GM12878 (cell line): ENCODE data around the gene MYL6B. TPM values are rescaled to one million over a fixed set of nuclear protein-coding genes. Genes with fewer than 3 reads are reported as not detected.

ENCODE experiments used
- ATAC-seq: fragments of 200-7000 bp; cut with Tn5 transposase; 3 replicates; pipeline ENCODE4 v1.9.1; 2020; ENCODE audit warnings: mild to moderate bottlenecking, moderate library complexity
- BruUV-seq: library from RNA; stranded (reverse); fragments of 400-500 nt; replicated peaks from 2 replicates; lab custom pipeline; 2021; lab: Mats Ljungman, UMichigan
- CTCF ChIA-PET: fragments of 300-600 bp; sonication (Branson Sonifier 250); formaldehyde crosslinking; extraction: SDS; loops from one replicate; lab custom pipeline; 2021; ENCODE audit warnings: inconsistent platforms; lab: Yijun Ruan, JAX
- POLR2A ChIA-PET: fragments of 350-600 bp; formaldehyde crosslinking; extraction: SDS; loops from one replicate; lab custom pipeline; 2021; ENCODE audit warnings: inconsistent platforms; lab: Charles Lee
- RAD21 ChIA-PET: fragments of 300-600 bp; sonication (Branson Sonifier 250); formaldehyde crosslinking; loops from one replicate; lab custom pipeline; 2023; ENCODE audit warnings: antibody characterized with exemption; ENCODE audit not compliant: unreplicated experiment; lab: Charles Lee
- SMC1A ChIA-PET: fragments of 300-600 bp; sonication (Branson Sonifier 250); formaldehyde crosslinking; loops from one replicate; lab custom pipeline; 2023; ENCODE audit not compliant: unreplicated experiment, uncharacterized antibody; lab: Charles Lee
- DNase-seq: peaks from one replicate; pipeline ENCODE4 v3.0.0-alpha.2; 2011; ENCODE audit warnings: low read depth, low spot score
- FAIRE-seq: peaks from 3 replicates; lab custom pipeline; 2011; peaks lifted over from hg19 to GRCh38; lab: Jason Lieb, UNC
- H2AFZ ChIP-seq: 2 replicates; pipeline ENCODE4 v1.6.0; 2011; ENCODE audit warnings: low read depth, low read length, control low read depth; ENCODE audit not compliant: control insufficient read depth
- H3K27ac ChIP-seq: 2 replicates; pipeline ENCODE4 v1.5.1; 2011; ENCODE audit warnings: control low read depth; ENCODE audit not compliant: control insufficient read depth, insufficient read depth
- H3K27me3 ChIP-seq, 2 experiments: replicated peaks in 1 of 2; 2 replicates each; pipeline versions ENCODE4 v1.6.0 to v1.6.1; 2011; ENCODE audit warnings: low read length in 1 of 2; ENCODE audit not compliant: control insufficient read depth in 2 of 2, insufficient read depth in 2 of 2
- H3K36me3 ChIP-seq, 2 experiments: 2 replicates each; pipeline ENCODE4 v1.5.1; 2011; ENCODE audit warnings: low read length in 1 of 2; ENCODE audit not compliant: control insufficient read depth in 2 of 2, insufficient read depth in 2 of 2
- H3K4me1 ChIP-seq: 2 replicates; pipeline ENCODE4 v1.6.1; 2011; ENCODE audit warnings: mild to moderate bottlenecking, low read length, moderate library complexity, mixed read lengths; ENCODE audit not compliant: control insufficient read depth, insufficient read depth
- H3K4me2 ChIP-seq: 2 replicates; pipeline ENCODE4 v1.6.0; 2011; ENCODE audit warnings: control low read depth; ENCODE audit not compliant: control insufficient read depth, insufficient read depth
- H3K4me3 ChIP-seq: fragments of 200-600 bp; sonication (generic); 2 replicates; pipeline ENCODE4 v1.5.1; 2016
- H3K79me2 ChIP-seq: 2 replicates; pipeline ENCODE4 v1.6.0; 2011; ENCODE audit warnings: low read length; ENCODE audit not compliant: control insufficient read depth, insufficient read depth
- H3K9ac ChIP-seq: 2 replicates; pipeline ENCODE4 v1.8.0; 2011; ENCODE audit warnings: low read length, control low read depth, mixed read lengths; ENCODE audit not compliant: control insufficient read depth, insufficient read depth
- H3K9me3 ChIP-seq: replicated peaks from 3 replicates; pipeline ENCODE4 v1.5.1; 2011; ENCODE audit warnings: mild to moderate bottlenecking, low read length; ENCODE audit not compliant: control insufficient read depth, insufficient read depth
- H4K20me1 ChIP-seq: 2 replicates; pipeline ENCODE4 v1.6.0; 2011; ENCODE audit not compliant: control insufficient read depth, insufficient read depth
- ATF7 ChIP-seq: fragments of 450-650 bp; IDR thresholded peaks from 2 replicates; pipeline ENCODE4 v1.6.1; 2016; ENCODE audit warnings: low read depth, mild to moderate bottlenecking
- BHLHE40 ChIP-seq, 2 experiments: fragments of 450-650 bp in 1 of 2; IDR thresholded peaks; 2 replicates each; pipeline ENCODE4 v1.6.1; 2011 to 2017; ENCODE audit warnings: low read depth in 2 of 2, borderline replicate concordance in 1 of 2, improper control_type of control experiment in 1 of 2, low read length in 1 of 2, mild to moderate bottlenecking in 1 of 2
- BMI1 ChIP-seq: fragments of 450-650 bp; IDR thresholded peaks from 2 replicates; pipeline ENCODE4 v1.6.1; 2016; ENCODE audit warnings: mild to moderate bottlenecking, moderate library complexity, borderline replicate concordance
- ESRRA ChIP-seq: IDR thresholded peaks from 2 replicates; pipeline ENCODE4 v1.6.1; 2012; ENCODE audit warnings: mild to moderate bottlenecking, low read length, improper control_type of control experiment
- NBN ChIP-seq: fragments of 450-650 bp; IDR thresholded peaks from 2 replicates; pipeline ENCODE4 v1.6.1; 2016
- PAX5 ChIP-seq: IDR thresholded peaks from 2 replicates; pipeline ENCODE4 v1.6.1; 2011; ENCODE audit warnings: low read depth, low read length, borderline replicate concordance
- PAX8 ChIP-seq: fragments of 450-650 bp; IDR thresholded peaks from 2 replicates; pipeline ENCODE4 v1.6.1; 2017; ENCODE audit warnings: mild to moderate bottlenecking, moderate library complexity
- RAD21 ChIP-seq: IDR thresholded peaks from 2 replicates; pipeline ENCODE4 v1.6.1; 2011; ENCODE audit warnings: mild to moderate bottlenecking, low read depth, low read length, moderate library complexity; ENCODE audit not compliant: insufficient read depth
- RB1 ChIP-seq: fragments of 450-650 bp; formaldehyde crosslinking; IDR thresholded peaks from 2 replicates; pipeline ENCODE4 v1.6.1; 2017; ENCODE audit warnings: mild to moderate bottlenecking, borderline replicate concordance
- TAF1 ChIP-seq: IDR thresholded peaks from 2 replicates; pipeline ENCODE4 v1.6.1; 2011; ENCODE audit warnings: mild to moderate bottlenecking, low read depth, low read length, borderline replicate concordance
- ZNF384 ChIP-seq: IDR thresholded peaks from 2 replicates; pipeline ENCODE4 v1.6.1; 2012; ENCODE audit warnings: low read depth, mild to moderate bottlenecking, low read length, improper control_type of control experiment, borderline replicate concordance
- WGBS: methylation state at CpG from one replicate; pipeline ENCODE4 v1.1.6; 2016; ENCODE audit warnings: low lambda C conversion rate; ENCODE audit not compliant: insufficient replicate concordance, insufficient coverage; ENCODE audit errors: missing lambda C conversion rate; 5-methylcytosine and 5-hydroxymethylcytosine counted together
- in situ Hi-C: fragments of 300-500 bp; cut with MboI; formaldehyde crosslinking; loops from 9 replicates; pipeline ENCODE4 v1.14.3; 2018; ENCODE audit warnings: mixed read lengths
- intact Hi-C: fragments of 100-400 bp; cut with micrococcal nuclease; formaldehyde crosslinking; loops from one replicate; pipeline ENCODE4 v1.14.2; 2022; ENCODE audit not compliant: unreplicated experiment
- polyA plus RNA-seq, 11 experiments: library from polyadenylated mRNA; depleted of rRNA in 4 of 11; unstranded in 6 of 11; stranded (reverse) in 5 of 11; fragments of >200 nt; fragmentation: Nextera tagmentation in 4 of 11; fragmentation: Illumina TruSeq in 1 of 11; extraction: Ambion mirVana in 4 of 11; extraction: Trizol in 1 of 11; gene quantifications; 1 replicate in 1 of 11; 2 replicates in 10 of 11; pipeline versions ENCODE4 v1.2.1 to v1.2.3, GENCODE V29; 2011 to 2016; ENCODE audit warnings: inconsistent platforms in 2 of 11, missing spikeins in 2 of 11, low read depth in 1 of 11
- total RNA-seq, 4 experiments: library from RNA; depleted of rRNA in 3 of 4; stranded (reverse); fragments of >200 nt in 3 of 4; fragmentation: Illumina TruSeq in 1 of 4; extraction: Trizol in 1 of 4; gene quantifications; 2 replicates each; pipeline versions ENCODE4 v1.2.1 to v1.2.3, GENCODE V29; 2013 to 2021
- TF ChIP-seq, protein P1 (sequence below): IDR thresholded peaks from 2 replicates; pipeline ENCODE4 v1.6.1; 2012; ENCODE audit warnings: low read depth, low read length, improper control_type of control experiment
- TF ChIP-seq, protein P2 (sequence below): IDR thresholded peaks from 2 replicates; pipeline ENCODE4 v1.6.1; 2011; ENCODE audit warnings: mild to moderate bottlenecking, low read depth, low read length, moderate library complexity; ENCODE audit not compliant: insufficient replicate concordance
- TF ChIP-seq, protein P3 (sequence below): fragments of 450-650 bp; IDR thresholded peaks from 2 replicates; pipeline ENCODE4 v1.6.1; 2017; ENCODE audit warnings: borderline replicate concordance
- TF ChIP-seq, protein P4 (sequence below): fragments of 450-650 bp; IDR thresholded peaks from 2 replicates; pipeline ENCODE4 v1.6.1; 2017; ENCODE audit warnings: low read depth, mild to moderate bottlenecking, moderate library complexity

Gene MYL6B
- total and polyA plus RNA-seq, 10 of the 15 experiments (the other 5 are each of a cell fraction or from before 2014, with no cell fraction given) = 75.5 to 153 (median 114) TPM

DNA sequence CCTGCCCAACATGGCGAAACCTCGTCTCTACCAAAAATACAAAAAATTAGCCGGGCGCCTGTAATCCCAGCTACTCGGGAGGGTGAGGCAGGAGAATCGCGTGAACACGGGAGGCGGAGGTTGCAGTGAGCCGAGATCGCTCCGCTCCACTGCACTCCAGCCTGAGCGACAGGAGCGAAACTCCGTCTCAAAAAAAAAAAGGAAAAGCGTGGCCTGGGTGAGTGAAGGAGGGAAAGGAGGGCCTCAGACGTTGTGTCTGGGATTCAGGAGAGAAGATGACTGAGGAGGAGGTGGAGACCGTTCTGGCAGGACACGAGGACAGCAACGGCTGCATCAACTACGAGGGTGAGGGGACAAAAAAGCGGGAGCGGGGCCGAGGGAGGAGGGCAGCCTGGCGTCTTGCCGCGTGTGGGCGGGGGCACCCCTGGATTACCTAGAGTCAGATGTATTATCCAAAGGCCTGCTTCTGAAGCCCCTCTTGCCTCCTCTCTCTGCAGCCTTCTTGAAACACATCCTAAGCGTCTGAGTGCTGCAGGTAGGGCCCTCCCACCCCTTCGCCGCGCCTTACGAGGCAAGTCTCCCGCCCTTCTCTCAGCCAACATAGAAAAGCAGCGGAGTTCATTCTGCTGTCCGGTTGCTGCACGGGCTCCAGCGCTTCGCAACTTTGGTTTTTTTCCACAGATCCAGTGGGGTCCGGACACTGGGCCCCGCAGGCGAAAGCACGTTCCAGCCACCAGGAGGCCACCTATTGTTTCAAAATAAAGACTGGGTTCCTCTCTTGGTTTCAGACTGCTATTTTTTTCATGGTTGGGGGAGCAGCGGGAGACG lies 5.0 kb downstream of the MYL6B start:
- peaks cover 27% of the 10 kb centered on the region for H3K4me1 ChIP-seq
- no peaks in the 10 kb centered on the region for H4K20me1 ChIP-seq
- H2AFZ ChIP-seq = peak overlapping the region; percentile 71
- FAIRE-seq (peak; percentile 27), DNase-seq (no peak), ATAC-seq (peak; percentile 67)
- intact Hi-C loops (loop anchor here (1.0 to 2.0 kb wide), 2 partner anchors 31 kb away; partner anchors contain the start of gene SMARCC2), in situ Hi-C loops (no loop called here)
- peak overlapping the region; percentile 81 for H3K9ac ChIP-seq
- H3K79me2 ChIP-seq = peaks cover 48% of the 10 kb centered on the region
- TSS peak; percentile 32 for BruUV-seq
- ChIA-PET POLR2A (interaction anchor here (0.6 to 2.4 kb wide), 8 partner anchors 13 to 232 kb away, joined by 3 to 19 read pairs (median 4); partner anchors contain the start of genes ESYT1, PA2G4, RAB5B and RNF41), SMC1A (interaction anchor here (0.7 to 2.4 kb wide), 4 partner anchors 30 to 125 kb away, joined by 3 to 12 read pairs (median 6); partner anchors contain the start of gene ESYT1), RAD21 (interaction anchor here (0.9 to 2.8 kb wide), 5 partner anchors 27 to 64 kb away, joined by 3 to 18 read pairs (median 4); partner anchors contain the start of genes ESYT1 and RNF41), CTCF (interaction anchor here (1.0 to 3.6 kb wide), 6 partner anchors 29 to 217 kb away, joined by 4 to 13 read pairs (median 8); partner anchors contain the start of genes ESYT1, PA2G4 and SMARCC2)
- H3K4me2 ChIP-seq = peak overlapping the region; percentile 91
- WGBS = 1% methylated on average over 33 of the region's 45 CpGs
- no peaks in the 10 kb centered on the region for H3K9me3 ChIP-seq
- no peaks in the 10 kb centered on the region for H3K27me3 ChIP-seq
- peak overlapping the region; percentile 85 for H3K27ac ChIP-seq
- H3K36me3 ChIP-seq = peaks cover 20 to 24% of the 10 kb centered on the region in 2 experiments
- H3K4me3 ChIP-seq = peak overlapping the region; percentile 87
- 0 out of 2 replicates have a peak, but pooled peaks have one; percentile 0 for TF ChIP-seq ATF7
- TF ChIP-seq TAF1 = peak; percentile 84; the same call in 1 of the 2 replicates
- TF ChIP-seq, protein P1, sequence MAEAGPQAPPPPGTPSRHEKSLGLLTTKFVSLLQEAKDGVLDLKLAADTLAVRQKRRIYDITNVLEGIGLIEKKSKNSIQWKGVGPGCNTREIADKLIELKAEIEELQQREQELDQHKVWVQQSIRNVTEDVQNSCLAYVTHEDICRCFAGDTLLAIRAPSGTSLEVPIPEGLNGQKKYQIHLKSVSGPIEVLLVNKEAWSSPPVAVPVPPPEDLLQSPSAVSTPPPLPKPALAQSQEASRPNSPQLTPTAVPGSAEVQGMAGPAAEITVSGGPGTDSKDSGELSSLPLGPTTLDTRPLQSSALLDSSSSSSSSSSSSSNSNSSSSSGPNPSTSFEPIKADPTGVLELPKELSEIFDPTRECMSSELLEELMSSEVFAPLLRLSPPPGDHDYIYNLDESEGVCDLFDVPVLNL = 0 out of 2 replicates have a peak, but pooled peaks have one; percentile 69
- peak; percentile 44 to 50; a peak in 2 of 4 replicates for TF ChIP-seq BHLHE40 (IDR thresholded peaks at IDR 0.05; ENCODE audit: borderline replicate concordance in 1 of 2, low read depth in 2 of 2, low read length in 1 of 2)
- TF ChIP-seq RB1 = peak; percentile 75; the same call in 1 of the 2 replicates
- 0 out of 2 replicates have a peak, but pooled peaks have one; percentile 66 for TF ChIP-seq NBN
- TF ChIP-seq, protein P2, sequence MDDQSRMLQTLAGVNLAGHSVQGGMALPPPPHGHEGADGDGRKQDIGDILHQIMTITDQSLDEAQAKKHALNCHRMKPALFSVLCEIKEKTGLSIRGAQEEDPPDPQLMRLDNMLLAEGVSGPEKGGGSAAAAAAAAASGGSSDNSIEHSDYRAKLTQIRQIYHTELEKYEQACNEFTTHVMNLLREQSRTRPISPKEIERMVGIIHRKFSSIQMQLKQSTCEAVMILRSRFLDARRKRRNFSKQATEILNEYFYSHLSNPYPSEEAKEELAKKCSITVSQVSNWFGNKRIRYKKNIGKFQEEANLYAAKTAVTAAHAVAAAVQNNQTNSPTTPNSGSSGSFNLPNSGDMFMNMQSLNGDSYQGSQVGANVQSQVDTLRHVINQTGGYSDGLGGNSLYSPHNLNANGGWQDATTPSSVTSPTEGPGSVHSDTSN = no peak
- no peak for TF ChIP-seq BMI1
- TF ChIP-seq ESRRA = no peak
- TF ChIP-seq, protein P3, sequence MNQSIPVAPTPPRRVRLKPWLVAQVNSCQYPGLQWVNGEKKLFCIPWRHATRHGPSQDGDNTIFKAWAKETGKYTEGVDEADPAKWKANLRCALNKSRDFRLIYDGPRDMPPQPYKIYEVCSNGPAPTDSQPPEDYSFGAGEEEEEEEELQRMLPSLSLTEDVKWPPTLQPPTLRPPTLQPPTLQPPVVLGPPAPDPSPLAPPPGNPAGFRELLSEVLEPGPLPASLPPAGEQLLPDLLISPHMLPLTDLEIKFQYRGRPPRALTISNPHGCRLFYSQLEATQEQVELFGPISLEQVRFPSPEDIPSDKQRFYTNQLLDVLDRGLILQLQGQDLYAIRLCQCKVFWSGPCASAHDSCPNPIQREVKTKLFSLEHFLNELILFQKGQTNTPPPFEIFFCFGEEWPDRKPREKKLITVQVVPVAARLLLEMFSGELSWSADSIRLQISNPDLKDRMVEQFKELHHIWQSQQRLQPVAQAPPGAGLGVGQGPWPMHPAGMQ = no peak
- TF ChIP-seq RAD21 = peak; percentile 33
- peak; percentile 82 for TF ChIP-seq ZNF384
- TF ChIP-seq, protein P4, sequence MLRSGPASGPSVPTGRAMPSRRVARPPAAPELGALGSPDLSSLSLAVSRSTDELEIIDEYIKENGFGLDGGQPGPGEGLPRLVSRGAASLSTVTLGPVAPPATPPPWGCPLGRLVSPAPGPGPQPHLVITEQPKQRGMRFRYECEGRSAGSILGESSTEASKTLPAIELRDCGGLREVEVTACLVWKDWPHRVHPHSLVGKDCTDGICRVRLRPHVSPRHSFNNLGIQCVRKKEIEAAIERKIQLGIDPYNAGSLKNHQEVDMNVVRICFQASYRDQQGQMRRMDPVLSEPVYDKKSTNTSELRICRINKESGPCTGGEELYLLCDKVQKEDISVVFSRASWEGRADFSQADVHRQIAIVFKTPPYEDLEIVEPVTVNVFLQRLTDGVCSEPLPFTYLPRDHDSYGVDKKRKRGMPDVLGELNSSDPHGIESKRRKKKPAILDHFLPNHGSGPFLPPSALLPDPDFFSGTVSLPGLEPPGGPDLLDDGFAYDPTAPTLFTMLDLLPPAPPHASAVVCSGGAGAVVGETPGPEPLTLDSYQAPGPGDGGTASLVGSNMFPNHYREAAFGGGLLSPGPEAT = 0 out of 2 replicates have a peak, but pooled peaks have one; percentile 27
- TF ChIP-seq PAX5 = peak; percentile 69; the same call in 1 of the 2 replicates
- TF ChIP-seq PAX8 = no peak
